BJ (cell line): ENCODE data around the gene AIFM1. TPM values are rescaled to one million over a fixed set of nuclear protein-coding genes. Genes with fewer than 3 reads are reported as not detected.

Source experiments
- CTCF ChIA-PET: fragments of 350-600 bp; formaldehyde crosslinking; extraction: SDS; loops from one replicate; lab custom pipeline; 2021; ENCODE audit warnings: antibody characterized with exemption, inconsistent platforms; lab: Yijun Ruan, JAX
- POLR2A ChIA-PET: fragments of 300-600 bp; sonication (Branson Sonifier 250); formaldehyde crosslinking; extraction: SDS; loops from one replicate; lab custom pipeline; 2021; ENCODE audit warnings: antibody characterized with exemption; lab: Charles Lee
- DNase-seq: peaks from one replicate; pipeline ENCODE4 v3.0.0-alpha.2; 2011; ENCODE audit warnings: low read depth
- H3K27me3 ChIP-seq: 2 replicates; pipeline ENCODE4 v1.6.0; 2011; ENCODE audit warnings: low read length; ENCODE audit not compliant: control insufficient read depth, insufficient read depth
- H3K36me3 ChIP-seq: 2 replicates; pipeline ENCODE4 v1.5.1; 2011; ENCODE audit warnings: low read length; ENCODE audit not compliant: control insufficient read depth, insufficient read depth
- H3K4me3 ChIP-seq: 2 replicates; pipeline ENCODE4 v1.5.1; 2011; ENCODE audit warnings: low read depth, mild to moderate bottlenecking, control low read depth, low read length
- polyA plus RNA-seq: library from polyadenylated mRNA; depleted of rRNA; stranded (reverse); fragments of >200 nt; gene quantifications from 2 replicates; pipeline ENCODE4 v1.2.3, GENCODE V29; 2011
- TF ChIP-seq, protein P1 (sequence below): IDR thresholded peaks from 2 replicates; pipeline ENCODE4 v1.5.1; 2011; ENCODE audit warnings: low read depth, mild to moderate bottlenecking, control low read depth, inconsistent platforms, low read length, moderate library complexity; ENCODE audit not compliant: insufficient read depth

AIFM1 gene
- polyA plus RNA-seq, 1 experiment, result 23.2 TPM

DNA sequence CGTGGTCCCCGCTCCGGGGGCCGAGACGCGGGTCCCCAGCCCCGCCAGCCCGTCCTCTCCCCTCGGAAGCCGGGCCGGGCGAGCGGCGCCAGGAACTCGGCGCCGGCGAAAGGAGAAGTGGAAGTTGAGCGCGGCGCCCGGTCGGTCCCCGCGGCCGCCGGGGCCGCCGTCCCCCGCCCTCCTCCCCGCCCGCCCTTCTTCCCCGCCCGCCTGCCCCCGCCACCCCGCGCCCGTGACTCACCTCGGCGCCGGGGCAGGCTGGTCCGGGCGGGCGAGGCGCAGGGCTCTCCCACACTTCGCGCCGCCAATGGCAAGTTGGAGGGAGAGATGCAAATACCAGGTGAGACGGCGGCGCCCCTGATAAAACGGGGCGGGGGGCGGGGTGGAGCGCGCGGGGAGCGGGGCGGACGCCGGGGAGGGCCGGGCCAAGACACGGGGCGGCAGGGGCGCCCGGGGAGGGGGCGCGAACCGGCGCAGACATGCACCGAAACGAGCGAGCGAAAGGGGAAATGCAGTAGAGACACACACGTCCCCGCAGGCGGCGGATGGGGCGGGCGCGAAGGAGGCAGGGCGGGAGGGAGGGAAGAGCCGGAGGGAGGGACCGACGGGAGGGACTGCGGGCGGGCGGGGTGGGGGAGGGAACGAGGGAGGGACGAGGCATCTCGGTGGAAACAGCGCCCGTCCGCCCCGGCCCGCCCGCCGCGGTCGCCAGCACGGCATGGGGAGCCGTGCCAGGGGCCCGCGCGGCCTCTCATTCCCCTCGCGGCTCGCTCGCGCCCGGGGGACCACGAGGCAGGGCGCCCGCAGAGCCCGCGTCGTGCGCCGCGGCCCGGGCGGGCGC lies 55.0 kb downstream of the AIFM1 start, which contains the start of gene ELF4:
Gene ELF4, minus strand, starts transcription at position 119 of the 841 bp plus-strand sequence. CDS start 29,167 bp downstream, outside the sequence.
- Histone ChIP-seq H3K36me3 (no peaks in the 10 kb centered on the region), H3K27me3 (no peaks in the 10 kb centered on the region), H3K4me3 (peak within 1 kb of the TSS; percentile 63)
- ChIA-PET CTCF (interaction anchor here (1.0 kb wide), 2 partner anchors 9 kb away, joined by 3 read pairs; no protein-coding TSS in a partner anchor), POLR2A (interaction anchor here (0.6 kb wide), 1 partner anchor 88 kb away, joined by 3 read pairs; no protein-coding TSS in a partner anchor)
- no peak for DNase-seq
- TF ChIP-seq, protein P1, sequence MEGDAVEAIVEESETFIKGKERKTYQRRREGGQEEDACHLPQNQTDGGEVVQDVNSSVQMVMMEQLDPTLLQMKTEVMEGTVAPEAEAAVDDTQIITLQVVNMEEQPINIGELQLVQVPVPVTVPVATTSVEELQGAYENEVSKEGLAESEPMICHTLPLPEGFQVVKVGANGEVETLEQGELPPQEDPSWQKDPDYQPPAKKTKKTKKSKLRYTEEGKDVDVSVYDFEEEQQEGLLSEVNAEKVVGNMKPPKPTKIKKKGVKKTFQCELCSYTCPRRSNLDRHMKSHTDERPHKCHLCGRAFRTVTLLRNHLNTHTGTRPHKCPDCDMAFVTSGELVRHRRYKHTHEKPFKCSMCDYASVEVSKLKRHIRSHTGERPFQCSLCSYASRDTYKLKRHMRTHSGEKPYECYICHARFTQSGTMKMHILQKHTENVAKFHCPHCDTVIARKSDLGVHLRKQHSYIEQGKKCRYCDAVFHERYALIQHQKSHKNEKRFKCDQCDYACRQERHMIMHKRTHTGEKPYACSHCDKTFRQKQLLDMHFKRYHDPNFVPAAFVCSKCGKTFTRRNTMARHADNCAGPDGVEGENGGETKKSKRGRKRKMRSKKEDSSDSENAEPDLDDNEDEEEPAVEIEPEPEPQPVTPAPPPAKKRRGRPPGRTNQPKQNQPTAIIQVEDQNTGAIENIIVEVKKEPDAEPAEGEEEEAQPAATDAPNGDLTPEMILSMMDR, result no peak

DNA sequence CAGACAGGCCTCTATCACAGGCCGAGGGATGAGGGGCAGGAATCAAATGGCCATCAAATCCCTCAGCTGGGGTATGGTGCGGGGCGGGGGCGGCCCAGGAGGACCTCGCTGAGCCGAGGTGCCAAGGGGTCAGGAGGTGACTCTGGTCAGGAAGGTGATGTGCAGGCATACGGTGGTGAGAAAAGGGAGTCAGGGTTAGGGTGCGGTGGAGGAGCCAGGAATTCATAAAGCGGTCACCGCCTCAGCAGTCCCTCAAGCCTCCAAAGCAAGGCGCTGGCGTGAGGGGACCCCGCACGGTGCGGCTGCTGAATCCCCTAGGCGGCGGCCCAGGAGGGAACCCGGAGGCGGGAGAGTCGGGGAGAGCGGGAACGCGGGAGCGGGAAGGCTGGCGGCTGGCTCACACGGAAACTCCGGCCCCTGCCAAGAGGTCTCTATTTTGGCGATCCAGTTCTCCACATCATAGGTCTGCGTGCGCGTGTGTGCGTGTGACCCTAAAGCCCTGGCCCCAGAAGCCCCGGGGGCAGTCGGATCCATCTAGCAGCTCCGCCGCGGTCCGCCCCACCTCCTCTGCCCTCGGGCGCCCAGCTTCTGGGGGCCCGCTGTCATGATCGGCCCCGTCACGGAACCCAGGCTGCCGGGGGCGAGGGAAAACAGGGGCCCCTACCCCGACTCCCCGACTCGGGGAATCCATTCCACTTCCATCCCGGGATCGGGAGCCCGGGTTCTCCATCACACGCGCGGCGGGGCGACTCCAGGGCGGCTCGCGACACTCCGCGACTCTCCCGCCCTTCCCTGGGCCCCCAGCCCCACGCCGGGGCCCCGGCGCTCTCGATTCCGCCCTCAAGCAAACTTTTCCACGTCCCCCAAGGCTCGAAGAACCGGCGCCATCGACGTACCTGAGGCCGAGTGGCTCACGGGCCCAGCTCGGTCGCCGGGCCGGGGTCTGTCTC lies 55.9 kb downstream of the AIFM1 start:
- ChIA-PET CTCF (interaction anchor here (1.0 kb wide), 1 partner anchor 10 kb away, joined by 3 read pairs; no protein-coding TSS in a partner anchor), POLR2A (interaction anchor here (0.6 kb wide), 1 partner anchor 89 kb away, joined by 3 read pairs; no protein-coding TSS in a partner anchor)
- TF ChIP-seq, protein P1, result no peak
- no peak for DNase-seq
- Histone ChIP-seq H3K4me3 (peak overlapping the region; percentile 63), H3K36me3 (no peaks in the 10 kb centered on the region), H3K27me3 (no peaks in the 10 kb centered on the region)

DNA sequence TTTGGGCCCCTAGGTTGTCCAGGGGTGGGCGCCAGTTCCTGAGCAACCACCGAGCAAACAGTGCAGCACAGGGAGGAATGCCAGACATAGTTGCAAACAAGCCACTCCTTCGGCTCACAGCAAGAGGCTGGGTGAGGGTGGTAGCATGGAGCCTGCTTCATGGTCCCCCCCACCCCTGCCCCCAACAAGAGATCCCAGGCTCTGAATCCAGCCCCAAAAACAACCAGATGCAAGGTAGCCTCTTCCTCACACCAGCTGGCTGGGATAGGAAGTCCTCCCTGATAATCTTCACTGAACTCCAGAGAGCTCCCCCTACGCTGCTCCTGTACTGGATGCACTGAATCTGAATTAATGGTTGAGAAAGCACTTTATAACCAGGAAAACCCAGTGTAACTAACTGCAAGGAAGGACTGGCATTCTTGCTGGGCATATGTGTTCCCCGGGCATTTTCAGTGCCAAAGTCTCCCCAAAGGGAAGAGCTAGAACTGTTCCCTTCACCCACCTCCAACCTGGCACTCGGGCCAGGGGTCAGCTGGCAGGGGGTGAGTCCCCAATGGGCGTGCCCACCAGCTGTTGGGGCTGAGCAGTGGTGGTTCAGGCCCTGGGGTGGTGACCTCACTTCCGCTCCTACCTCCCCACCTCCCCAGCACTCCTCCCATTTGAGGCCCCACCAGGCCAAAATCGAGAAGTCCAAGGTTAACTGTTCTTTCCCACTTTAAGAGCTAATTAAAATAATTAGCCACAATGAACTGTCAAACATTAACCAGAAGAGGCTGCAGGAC lies 56.8 kb downstream of the AIFM1 start:
- Histone ChIP-seq H3K4me3 (peak overlapping the region; percentile 63), H3K27me3 (no peaks in the 10 kb centered on the region), H3K36me3 (no peaks in the 10 kb centered on the region)
- TF ChIP-seq, protein P1, result no peak
- no peak for DNase-seq
- POLR2A ChIA-PET, result no interaction called here
- CTCF ChIA-PET, result interaction anchor here (0.7 kb wide), 2 partner anchors 11 to 50 kb away, joined by 3 to 4 read pairs; no protein-coding TSS in a partner anchor

DNA sequence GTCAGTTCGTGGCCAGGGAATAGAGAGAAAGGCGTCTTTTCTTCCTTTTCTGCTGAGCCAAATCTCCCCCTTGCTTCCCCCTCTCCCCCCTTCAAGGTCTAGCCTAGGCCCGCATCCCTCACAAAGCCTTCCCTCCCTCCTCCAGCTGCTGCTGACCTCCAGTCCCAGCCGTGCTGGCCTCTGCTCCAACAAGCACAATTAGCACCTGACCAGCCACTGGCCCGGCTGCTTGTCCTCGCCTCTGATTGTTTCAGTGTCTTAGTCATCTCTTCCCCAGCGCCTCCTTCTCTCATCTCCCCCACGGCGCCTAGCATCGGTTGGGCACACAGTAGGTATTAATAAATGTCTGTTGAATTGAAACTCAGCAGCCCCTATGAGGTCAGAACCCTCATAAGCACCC lies 59.6 kb downstream of the AIFM1 start:
- CTCF ChIA-PET, result no interaction called here
- no peak for DNase-seq
- TF ChIP-seq, protein P1, result no peak
- Histone ChIP-seq H3K27me3 (no peaks in the 10 kb centered on the region), H3K4me3 (no peak overlapping the region), H3K36me3 (no peaks in the 10 kb centered on the region)
- POLR2A ChIA-PET, result no interaction called here
